Keratinocyte (primary cell): ENCODE measurements around the gene SAMD3. TPM values are rescaled to one million over a fixed set of nuclear protein-coding genes. Genes with fewer than 3 reads are reported as not detected.
A peak's percentile ranks its signal among the peaks of the same experiment; 100 is the strongest.
"Not testable (repeated sequence)": the region's sequence is repeated elsewhere in the genome, so short reads cannot be mapped to it uniquely, and the experiment has no call there.

Experiments used
- DNase-seq: peaks from one replicate; pipeline ENCODE4 v3.0.0-alpha.2; 2011; ENCODE audit warnings: low read depth, missing footprints, low spot score
- FAIRE-seq: peaks from 2 replicates; lab custom pipeline; 2011; peaks lifted over from hg19 to GRCh38; lab: Jason Lieb, UNC
- H2AFZ ChIP-seq: 2 replicates; pipeline ENCODE4 v1.6.0; 2012; ENCODE audit warnings: low read length, control low read depth, inconsistent platforms; ENCODE audit not compliant: control insufficient read depth
- H3K27ac ChIP-seq: 2 replicates; pipeline ENCODE4 v1.5.1; 2011; ENCODE audit warnings: low read length; ENCODE audit not compliant: control insufficient read depth, insufficient read depth
- H3K27me3 ChIP-seq: 3 replicates; pipeline ENCODE4 v1.6.0; 2011; ENCODE audit warnings: low read length; ENCODE audit not compliant: control insufficient read depth, insufficient read depth; ENCODE audit errors: extremely low read depth
- H3K36me3 ChIP-seq, 2 experiments: 2 replicates in 1 of 2; 3 replicates in 1 of 2; pipeline ENCODE4 v1.5.1; 2011; ENCODE audit warnings: low read length in 2 of 2, mild to moderate bottlenecking in 1 of 2; ENCODE audit not compliant: control insufficient read depth in 2 of 2, insufficient read depth in 2 of 2; ENCODE audit errors: extremely low read depth in 1 of 2
- H3K4me1 ChIP-seq: 3 replicates; pipeline ENCODE4 v1.5.1; 2011; ENCODE audit warnings: low read length; ENCODE audit not compliant: control insufficient read depth, insufficient read depth; ENCODE audit errors: extremely low read depth
- H3K4me2 ChIP-seq: 3 replicates; pipeline ENCODE4 v1.6.0; 2011; ENCODE audit warnings: low read depth, low read length; ENCODE audit not compliant: control insufficient read depth, insufficient read depth; ENCODE audit errors: extremely low read depth
- H3K4me3 ChIP-seq, 3 experiments: fragments of 200-600 bp in 1 of 3; sonication (generic) in 1 of 3; 2 replicates in 2 of 3; 3 replicates in 1 of 3; pipeline ENCODE4 v1.5.1; 2011 to 2016; ENCODE audit warnings: low read length in 3 of 3, mild to moderate bottlenecking in 3 of 3, control low read depth in 2 of 3, inconsistent platforms in 1 of 3, low read depth in 1 of 3, mixed read lengths in 1 of 3, mixed run types in 1 of 3, moderate library complexity in 1 of 3; ENCODE audit not compliant: control insufficient read depth in 2 of 3, insufficient read depth in 2 of 3; ENCODE audit errors: extremely low read depth in 1 of 3
- H3K79me2 ChIP-seq: 2 replicates; pipeline ENCODE4 v1.6.0; 2012; ENCODE audit warnings: low read length; ENCODE audit not compliant: control insufficient read depth, insufficient read depth
- H3K9ac ChIP-seq: 3 replicates; pipeline ENCODE4 v1.6.0; 2011; ENCODE audit warnings: low read length; ENCODE audit not compliant: control insufficient read depth, insufficient read depth; ENCODE audit errors: extremely low read depth
- H3K9me1 ChIP-seq: 3 replicates; pipeline ENCODE4 v1.6.0; 2011; ENCODE audit warnings: low read length; ENCODE audit not compliant: control insufficient read depth, insufficient read depth; ENCODE audit errors: extremely low read depth
- H3K9me3 ChIP-seq: 2 replicates; pipeline ENCODE4 v1.5.1; 2012; ENCODE audit warnings: low read depth, low read length; ENCODE audit not compliant: control insufficient read depth
- H4K20me1 ChIP-seq: 3 replicates; pipeline ENCODE4 v1.6.0; 2011; ENCODE audit warnings: low read length; ENCODE audit not compliant: control insufficient read depth, insufficient read depth; ENCODE audit errors: extremely low read depth
- CTCF ChIP-seq, 3 experiments: IDR thresholded peaks in 1 of 3; conservative IDR thresholded peaks in 1 of 3; optimal IDR thresholded peaks in 1 of 3; 2 replicates in 2 of 3; 3 replicates in 1 of 3; pipeline versions ENCODE3 to v1.5.1; 2011; ENCODE audit warnings: low read length in 3 of 3, mild to moderate bottlenecking in 3 of 3, moderate library complexity in 2 of 3, control low read depth in 1 of 3, inconsistent platforms in 1 of 3; ENCODE audit not compliant: insufficient read depth in 2 of 3; ENCODE audit errors: extremely low read depth in 1 of 3
- EZH2 ChIP-seq: IDR thresholded peaks from one replicate; pipeline ENCODE4 v1.6.1; 2012; ENCODE audit warnings: inconsistent platforms, mild to moderate bottlenecking, low read length, moderate library complexity
- dilution Hi-C: fragments of 300-500 bp; cut with MboI; formaldehyde crosslinking; loops from one replicate; pipeline ENCODE4 v1.7.0; 2020; ENCODE audit warnings: low sequenced_read_pairs; ENCODE audit not compliant: extremely low pct_ligation_motif_present
- polyA plus RNA-seq, 5 experiments: library from polyadenylated mRNA; depleted of rRNA in 3 of 5; stranded (reverse) in 3 of 5; stranded (forward) in 1 of 5; unstranded in 1 of 5; fragments of >200 nt; gene quantifications; 1 replicate in 1 of 5; 2 replicates in 3 of 5; 3 replicates in 1 of 5; pipeline versions ENCODE4 v1.2.1 to v1.2.3, GENCODE V29; 2011 to 2012; ENCODE audit warnings: missing spikeins in 2 of 5, low read depth in 1 of 5, low replicate concordance in 1 of 5

Gene SAMD3
- polyA plus RNA-seq, 1 donor (not counting 4 experiments of a cell fraction or from before 2014, with no cell fraction given), result 5.4 TPM

- Histone ChIP-seq H3K36me3 (no peaks in the 10 kb centered on the region), H3K4me2 (no peak overlapping the region), H3K9ac (no peak overlapping the region), H3K4me3 (no peak overlapping the region), H4K20me1 (no peaks in the 10 kb centered on the region), H2AFZ (no peak overlapping the region), H3K27ac (no peak overlapping the region), H3K4me1 (no peaks in the 10 kb centered on the region), H3K79me2 (no peaks in the 10 kb centered on the region), H3K27me3 (no peaks in the 10 kb centered on the region), H3K9me1 (no peaks in the 10 kb centered on the region), H3K9me3 (no peaks in the 10 kb centered on the region)
- no peak for DNase-seq
- dilution Hi-C loops, result no loop called here
- FAIRE-seq, result no peak
- TF ChIP-seq EZH2, result no peak
- TF ChIP-seq CTCF (optimal IDR thresholded peaks at IDR 0.05 in 1 of 3, IDR thresholded peaks at IDR 0.05 in 1 of 3, conservative IDR thresholded peaks at IDR 0.05 in 1 of 3; ENCODE audit: extremely low read depth in 1 of 3, insufficient read depth in 2 of 3, low read length in 3 of 3), result no peak
Observed at GRCh38 chr6:130150906-130151305, 71.8 kb downstream of the SAMD3 start.

GRCh38 chr6:130149016-130149415, 73.7 kb downstream of the SAMD3 start:
- H3K9ac ChIP-seq, H3K27me3 ChIP-seq, H3K4me1 ChIP-seq, H3K9me1 ChIP-seq, H2AFZ ChIP-seq, H4K20me1 ChIP-seq, H3K79me2 ChIP-seq, FAIRE-seq, H3K4me3 ChIP-seq, DNase-seq, H3K36me3 ChIP-seq, H3K4me2 ChIP-seq, H3K27ac ChIP-seq, dilution Hi-C loops, H3K9me3 ChIP-seq: not testable (repeated sequence)

GRCh38 chr6:130148181-130148580, 74.6 kb downstream of the SAMD3 start:
- Histone ChIP-seq H2AFZ (no peak overlapping the region), H3K9me1 (no peaks in the 10 kb centered on the region), H3K27me3 (no peaks in the 10 kb centered on the region), H3K4me2 (no peak overlapping the region), H3K9ac (no peak overlapping the region), H3K4me1 (no peaks in the 10 kb centered on the region), H3K79me2 (no peaks in the 10 kb centered on the region), H3K9me3 (no peaks in the 10 kb centered on the region), H3K36me3 (no peaks in the 10 kb centered on the region), H4K20me1 (no peaks in the 10 kb centered on the region), H3K27ac (no peak overlapping the region), H3K4me3 (no peak overlapping the region)
- dilution Hi-C loops, result no loop called here
- DNase-seq (no peak), FAIRE-seq (no peak)
- TF ChIP-seq EZH2 (no peak), CTCF (optimal IDR thresholded peaks at IDR 0.05 in 1 of 3, IDR thresholded peaks at IDR 0.05 in 1 of 3, conservative IDR thresholded peaks at IDR 0.05 in 1 of 3; ENCODE audit: extremely low read depth in 1 of 3, insufficient read depth in 2 of 3, low read length in 3 of 3) (peak; percentile 35 to 48 (median 38))
